ENCODE data around the gene ZNF791. TPM values are rescaled to one million over a fixed set of nuclear protein-coding genes. Genes with fewer than 3 reads are reported as not detected.
A peak's percentile ranks its signal among the peaks of the same experiment; 100 is the strongest.

Gene ZNF791
- total and polyA plus RNA-seq, 2 of the 13 experiments (the other 11 are each of a cell fraction or from before 2014, with no cell fraction given) = 12.8 to 17.4 TPM

DNA sequence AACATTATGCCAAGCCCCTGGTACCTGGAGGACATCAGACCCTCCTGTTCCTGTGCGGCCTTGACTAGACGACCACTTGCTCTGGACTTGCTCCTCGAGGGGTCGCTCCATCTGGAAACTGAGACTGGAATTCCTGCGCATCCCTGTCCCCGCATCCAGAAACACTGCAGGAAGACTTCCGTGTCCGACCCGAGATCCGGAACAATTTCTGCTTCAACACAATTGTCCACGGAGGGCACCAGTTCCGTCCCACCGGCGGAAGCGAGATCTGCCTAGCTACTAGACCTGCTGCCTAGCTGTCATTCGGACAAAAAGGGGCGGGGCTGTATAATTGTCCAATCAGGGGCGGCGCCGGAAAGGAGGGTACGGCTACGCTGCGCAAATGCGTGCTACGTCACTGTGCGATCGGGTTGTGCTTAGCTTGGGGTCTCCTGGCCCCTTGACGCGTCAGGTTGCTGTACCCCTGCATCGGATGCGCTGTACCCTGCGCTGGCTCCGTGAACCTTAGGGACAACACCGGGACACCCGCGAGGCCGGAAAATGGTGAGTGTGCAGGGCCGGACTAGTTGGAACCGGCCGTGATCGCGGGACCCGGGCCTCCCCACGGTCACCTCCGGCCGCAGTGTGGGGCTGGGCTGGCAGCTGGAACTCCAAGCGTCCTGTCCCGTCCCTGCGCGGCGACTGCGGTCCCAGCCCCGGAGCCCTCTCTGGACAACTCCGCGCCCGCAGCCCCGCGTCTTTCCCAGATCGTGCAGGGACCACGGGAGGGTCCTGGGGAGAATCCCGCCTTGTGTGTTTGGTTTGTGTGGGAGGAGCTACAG is at the start of gene ZNF791, which contains the start of gene ZNF490 (continued):
- TF ChIP-seq ZNF281 (CRISPR knock-in tag; IDR thresholded peaks at IDR 0.05; ENCODE audit: borderline replicate concordance) = 0 out of 2 replicates have a peak, but pooled peaks have one; percentile 13
- TF ChIP-seq NCOA5 (CRISPR knock-in tag; IDR thresholded peaks at IDR 0.05) = no peak
- peak; percentile 96 for TF ChIP-seq KAT8 (CRISPR knock-in tag; IDR thresholded peaks at IDR 0.05)
- peak; percentile 76 for TF ChIP-seq THRA (CRISPR knock-in tag; IDR thresholded peaks at IDR 0.05; ENCODE audit: borderline replicate concordance)
- no peak; the same call in 1 of the 2 replicates for TF ChIP-seq MTF2 (CRISPR knock-in tag; IDR thresholded peaks at IDR 0.05; ENCODE audit: borderline replicate concordance)
- no peak for TF ChIP-seq BATF2 (CRISPR knock-in tag; IDR thresholded peaks at IDR 0.05)
- no peak for TF ChIP-seq SNRNP70 (IDR thresholded peaks at IDR 0.05; ENCODE audit: low read depth, low read length)
- TF ChIP-seq, protein P1, sequence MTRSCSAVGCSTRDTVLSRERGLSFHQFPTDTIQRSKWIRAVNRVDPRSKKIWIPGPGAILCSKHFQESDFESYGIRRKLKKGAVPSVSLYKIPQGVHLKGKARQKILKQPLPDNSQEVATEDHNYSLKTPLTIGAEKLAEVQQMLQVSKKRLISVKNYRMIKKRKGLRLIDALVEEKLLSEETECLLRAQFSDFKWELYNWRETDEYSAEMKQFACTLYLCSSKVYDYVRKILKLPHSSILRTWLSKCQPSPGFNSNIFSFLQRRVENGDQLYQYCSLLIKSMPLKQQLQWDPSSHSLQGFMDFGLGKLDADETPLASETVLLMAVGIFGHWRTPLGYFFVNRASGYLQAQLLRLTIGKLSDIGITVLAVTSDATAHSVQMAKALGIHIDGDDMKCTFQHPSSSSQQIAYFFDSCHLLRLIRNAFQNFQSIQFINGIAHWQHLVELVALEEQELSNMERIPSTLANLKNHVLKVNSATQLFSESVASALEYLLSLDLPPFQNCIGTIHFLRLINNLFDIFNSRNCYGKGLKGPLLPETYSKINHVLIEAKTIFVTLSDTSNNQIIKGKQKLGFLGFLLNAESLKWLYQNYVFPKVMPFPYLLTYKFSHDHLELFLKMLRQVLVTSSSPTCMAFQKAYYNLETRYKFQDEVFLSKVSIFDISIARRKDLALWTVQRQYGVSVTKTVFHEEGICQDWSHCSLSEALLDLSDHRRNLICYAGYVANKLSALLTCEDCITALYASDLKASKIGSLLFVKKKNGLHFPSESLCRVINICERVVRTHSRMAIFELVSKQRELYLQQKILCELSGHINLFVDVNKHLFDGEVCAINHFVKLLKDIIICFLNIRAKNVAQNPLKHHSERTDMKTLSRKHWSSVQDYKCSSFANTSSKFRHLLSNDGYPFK (CRISPR knock-in tag; IDR thresholded peaks at IDR 0.05; ENCODE audit: borderline replicate concordance) = peak; percentile 91; the same call in 1 of the 2 replicates
- TF ChIP-seq HMG20B (CRISPR knock-in tag; conservative IDR thresholded peaks at IDR 0.05) = peak; percentile 24; the same call in 1 of the 2 replicates
- no peak; the same call in 1 of the 2 replicates for TF ChIP-seq NCOA1 (CRISPR knock-in tag; IDR thresholded peaks at IDR 0.05)
- peak; percentile 61; the same call in 1 of the 2 replicates for TF ChIP-seq NRL (CRISPR knock-in tag; IDR thresholded peaks at IDR 0.05; ENCODE audit: borderline replicate concordance)
- TF ChIP-seq ZNF256 (CRISPR knock-in tag; conservative IDR thresholded peaks at IDR 0.05) = no peak
- TF ChIP-seq ZNF326 (CRISPR knock-in tag; IDR thresholded peaks at IDR 0.05; ENCODE audit: borderline replicate concordance) = no peak
- no peak; a peak in 2 of 4 replicates for TF ChIP-seq MAFK (conservative IDR thresholded peaks at IDR 0.05 in 1 of 2, IDR thresholded peaks at IDR 0.05 in 1 of 2; ENCODE audit: low read length in 2 of 2)
- TF ChIP-seq ZBTB7B (CRISPR knock-in tag; IDR thresholded peaks at IDR 0.05) = peak; percentile 80
- no peak for TF ChIP-seq FIP1L1 (IDR thresholded peaks at IDR 0.05; ENCODE audit: borderline replicate concordance, insufficient read depth, low read depth, low read length)
- peak; percentile 69; the same call in 1 of the 2 replicates for TF ChIP-seq HES4 (CRISPR knock-in tag; IDR thresholded peaks at IDR 0.05; ENCODE audit: borderline replicate concordance)
- TF ChIP-seq, protein P2, sequence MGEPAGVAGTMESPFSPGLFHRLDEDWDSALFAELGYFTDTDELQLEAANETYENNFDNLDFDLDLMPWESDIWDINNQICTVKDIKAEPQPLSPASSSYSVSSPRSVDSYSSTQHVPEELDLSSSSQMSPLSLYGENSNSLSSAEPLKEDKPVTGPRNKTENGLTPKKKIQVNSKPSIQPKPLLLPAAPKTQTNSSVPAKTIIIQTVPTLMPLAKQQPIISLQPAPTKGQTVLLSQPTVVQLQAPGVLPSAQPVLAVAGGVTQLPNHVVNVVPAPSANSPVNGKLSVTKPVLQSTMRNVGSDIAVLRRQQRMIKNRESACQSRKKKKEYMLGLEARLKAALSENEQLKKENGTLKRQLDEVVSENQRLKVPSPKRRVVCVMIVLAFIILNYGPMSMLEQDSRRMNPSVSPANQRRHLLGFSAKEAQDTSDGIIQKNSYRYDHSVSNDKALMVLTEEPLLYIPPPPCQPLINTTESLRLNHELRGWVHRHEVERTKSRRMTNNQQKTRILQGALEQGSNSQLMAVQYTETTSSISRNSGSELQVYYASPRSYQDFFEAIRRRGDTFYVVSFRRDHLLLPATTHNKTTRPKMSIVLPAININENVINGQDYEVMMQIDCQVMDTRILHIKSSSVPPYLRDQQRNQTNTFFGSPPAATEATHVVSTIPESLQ (CRISPR knock-in tag; conservative IDR thresholded peaks at IDR 0.05) = 0 out of 2 replicates have a peak, but pooled peaks have one; percentile 8
